Mesendoderm (in vitro differentiated cells): Measurements from ENCODE around the gene IQCK.

ENCODE experiments used
- DNase-seq: peaks from one replicate; pipeline ENCODE4 v3.0.0; 2013
- H2AK5ac ChIP-seq: 2 replicates; pipeline ENCODE4 v1.6.1; 2013; ENCODE audit warnings: low read length, inconsistent platforms
- H2BK120ac ChIP-seq: 2 replicates; pipeline ENCODE4 v1.6.1; 2013; ENCODE audit warnings: low read depth, mild to moderate bottlenecking, low read length, moderate library complexity, mixed read lengths
- H2BK15ac ChIP-seq: replicated peaks from 2 replicates; pipeline ENCODE4 v1.6.1; 2013; ENCODE audit warnings: low read depth, mild to moderate bottlenecking, moderate library complexity
- H2BK5ac ChIP-seq: 2 replicates; pipeline ENCODE4 v1.6.1; 2013; ENCODE audit warnings: low read length, inconsistent platforms
- H3K18ac ChIP-seq: 2 replicates; pipeline ENCODE4 v1.6.1; 2013; ENCODE audit warnings: mild to moderate bottlenecking, low read length, mixed read lengths
- H3K23ac ChIP-seq: one replicate; pipeline ENCODE4 v1.6.1; 2013; ENCODE audit warnings: low read length
- H3K27ac ChIP-seq: 2 replicates; pipeline ENCODE4 v1.5.1; 2013; ENCODE audit warnings: low read depth, mild to moderate bottlenecking, inconsistent platforms, low read length, moderate library complexity
- H3K27me3 ChIP-seq: 2 replicates; pipeline ENCODE4 v1.6.1; 2013; ENCODE audit warnings: low read length, control low read depth, mild to moderate bottlenecking, inconsistent platforms; ENCODE audit not compliant: insufficient read depth, poor library complexity
- H3K36me3 ChIP-seq: 2 replicates; pipeline ENCODE4 v1.6.1; 2013; ENCODE audit warnings: low read length, inconsistent platforms; ENCODE audit not compliant: control insufficient read depth, insufficient read depth
- H3K4ac ChIP-seq: one replicate; pipeline ENCODE4 v1.6.1; 2013; ENCODE audit warnings: low read depth, mild to moderate bottlenecking, low read length, moderate library complexity
- H3K4me1 ChIP-seq: 2 replicates; pipeline ENCODE4 v1.6.1; 2013; ENCODE audit warnings: low read depth, low read length, inconsistent platforms; ENCODE audit not compliant: control insufficient read depth
- H3K4me2 ChIP-seq: 2 replicates; pipeline ENCODE4 v1.6.1; 2013; ENCODE audit warnings: low read length
- H3K4me3 ChIP-seq: 2 replicates; pipeline ENCODE4 v1.5.1; 2013; ENCODE audit warnings: mild to moderate bottlenecking, low read length
- H3K56ac ChIP-seq: one replicate; pipeline ENCODE4 v1.6.1; 2013; ENCODE audit warnings: low read length
- H3K79me1 ChIP-seq: 2 replicates; pipeline ENCODE4 v1.6.1; 2013; ENCODE audit warnings: low read length, inconsistent platforms
- H3K79me2 ChIP-seq: 2 replicates; pipeline ENCODE4 v1.6.1; 2013; ENCODE audit warnings: mild to moderate bottlenecking, low read length; ENCODE audit not compliant: control insufficient read depth, insufficient read depth
- H3K9ac ChIP-seq: 2 replicates; pipeline ENCODE4 v1.6.1; 2013; ENCODE audit warnings: low read length, inconsistent platforms
- H4K5ac ChIP-seq: one replicate; pipeline ENCODE4 v1.6.1; 2013; ENCODE audit warnings: low read length
- H4K8ac ChIP-seq: one replicate; pipeline ENCODE4 v1.6.1; 2013; ENCODE audit warnings: low read depth, mild to moderate bottlenecking, control low read depth, low read length, moderate library complexity
- WGBS: extraction: QIAGEN DNeasy Blood & Tissue Kit; methylation state at CpG from one replicate; pipeline ENCODE4 v1.1.7; 2013; ENCODE audit warnings: low lambda C conversion rate, missing lambda C conversion rate; ENCODE audit not compliant: insufficient coverage; ENCODE audit errors: extremely low coverage; 5-methylcytosine and 5-hydroxymethylcytosine counted together

The IQCK gene

GRCh38 chr16:19888834-19889233 is 170.8 kb downstream of the IQCK start:
- DNase-seq, result no peak
- Histone ChIP-seq H3K9ac (no peak overlapping the region), H3K4ac (no peak overlapping the region), H2BK120ac (no peak overlapping the region), H3K79me2 (no peaks in the 10 kb centered on the region), H2AK5ac (no peak overlapping the region), H3K23ac (no peak overlapping the region), H4K8ac (no peak overlapping the region), H2BK5ac (no peak overlapping the region), H3K4me1 (no peaks in the 10 kb centered on the region), H3K79me1 (no peaks in the 10 kb centered on the region), H4K5ac (no peak overlapping the region), H2BK15ac (no peak overlapping the region), H3K4me3 (no peak overlapping the region), H3K4me2 (no peak overlapping the region), H3K56ac (no peak overlapping the region), H3K27ac (no peak overlapping the region), H3K36me3 (no peaks in the 10 kb centered on the region), H3K18ac (no peak overlapping the region), H3K27me3 (no peaks in the 10 kb centered on the region)
- WGBS, result no CpG with 5 or more reads among the region's 3 CpGs

- H3K4me2 ChIP-seq, result no peak overlapping the region
- no peak overlapping the region for H2BK15ac ChIP-seq
- H2BK5ac ChIP-seq, result no peak overlapping the region
- H3K56ac ChIP-seq, result no peak overlapping the region
- H3K4me3 ChIP-seq, result no peak overlapping the region
- H3K23ac ChIP-seq, result no peak overlapping the region
- H3K4me1 ChIP-seq, result no peaks in the 10 kb centered on the region
- H3K36me3 ChIP-seq, result no peaks in the 10 kb centered on the region
- no peak overlapping the region for H3K9ac ChIP-seq
- H3K18ac ChIP-seq, result no peak overlapping the region
- no CpG with 5 or more reads among the region's 3 CpGs for WGBS
- no peaks in the 10 kb centered on the region for H3K79me1 ChIP-seq
- no peak overlapping the region for H3K4ac ChIP-seq
- no peak overlapping the region for H2AK5ac ChIP-seq
- no peak overlapping the region for H2BK120ac ChIP-seq
- H3K27ac ChIP-seq, result no peak overlapping the region
- no peaks in the 10 kb centered on the region for H3K27me3 ChIP-seq
- DNase-seq, result no peak
- H4K5ac ChIP-seq, result no peak overlapping the region
- H4K8ac ChIP-seq, result no peak overlapping the region
- H3K79me2 ChIP-seq, result no peaks in the 10 kb centered on the region
Observed at GRCh38 chr16:19890901-19891300, 172.8 kb downstream of the IQCK start.

- Histone ChIP-seq H3K23ac (no peak overlapping the region), H4K8ac (no peak overlapping the region), H3K36me3 (no peaks in the 10 kb centered on the region), H2BK15ac (no peak overlapping the region), H3K56ac (no peak overlapping the region), H3K9ac (no peak overlapping the region), H3K4me3 (no peak overlapping the region), H3K4me2 (no peak overlapping the region), H3K18ac (no peak overlapping the region), H3K27me3 (no peaks in the 10 kb centered on the region), H3K4ac (no peak overlapping the region), H3K79me2 (no peaks in the 10 kb centered on the region), H3K79me1 (no peaks in the 10 kb centered on the region), H2BK5ac (no peak overlapping the region), H2BK120ac (no peak overlapping the region), H3K27ac (no peak overlapping the region), H2AK5ac (no peak overlapping the region), H4K5ac (no peak overlapping the region), H3K4me1 (no peaks in the 10 kb centered on the region)
- no CpG with 5 or more reads among the region's 12 CpGs for WGBS
- DNase-seq, result no peak
Observed at GRCh38 chr16:19892902-19893301, 174.8 kb downstream of the IQCK start.

- Histone ChIP-seq H3K4ac (no peak overlapping the region), H2AK5ac (no peak overlapping the region), H3K36me3 (no peaks in the 10 kb centered on the region), H3K56ac (no peak overlapping the region), H3K4me3 (no peak overlapping the region), H3K23ac (no peak overlapping the region), H4K8ac (no peak overlapping the region), H3K4me2 (no peak overlapping the region), H3K27ac (no peak overlapping the region), H3K18ac (no peak overlapping the region), H2BK15ac (no peak overlapping the region), H3K79me1 (no peaks in the 10 kb centered on the region), H2BK5ac (no peak overlapping the region), H3K4me1 (no peaks in the 10 kb centered on the region), H2BK120ac (no peak overlapping the region), H4K5ac (no peak overlapping the region), H3K27me3 (no peaks in the 10 kb centered on the region), H3K79me2 (no peaks in the 10 kb centered on the region), H3K9ac (no peak overlapping the region)
- no peak for DNase-seq
- no CpG with 5 or more reads among the region's 7 CpGs for WGBS
Observed at GRCh38 chr16:19894586-19894985, 176.5 kb downstream of the IQCK start.

GRCh38 chr16:19896951-19897350 is 178.9 kb downstream of the IQCK start:
- no peak overlapping the region for H3K4ac ChIP-seq
- no peak overlapping the region for H2AK5ac ChIP-seq
- H3K27me3 ChIP-seq, result no peaks in the 10 kb centered on the region
- H3K18ac ChIP-seq, result no peak overlapping the region
- no peak overlapping the region for H2BK5ac ChIP-seq
- WGBS, result no CpG with 5 or more reads among the region's 5 CpGs
- no peak overlapping the region for H2BK120ac ChIP-seq
- H4K5ac ChIP-seq, result no peak overlapping the region
- no peaks in the 10 kb centered on the region for H3K79me1 ChIP-seq
- H3K23ac ChIP-seq, result no peak overlapping the region
- no peaks in the 10 kb centered on the region for H3K4me1 ChIP-seq
- no peak overlapping the region for H3K4me3 ChIP-seq
- H3K36me3 ChIP-seq, result no peaks in the 10 kb centered on the region
- H3K9ac ChIP-seq, result no peak overlapping the region
- H3K79me2 ChIP-seq, result no peaks in the 10 kb centered on the region
- no peak overlapping the region for H2BK15ac ChIP-seq
- no peak overlapping the region for H3K56ac ChIP-seq
- H4K8ac ChIP-seq, result no peak overlapping the region
- no peak overlapping the region for H3K4me2 ChIP-seq
- DNase-seq, result no peak
- no peak overlapping the region for H3K27ac ChIP-seq

- Histone ChIP-seq H3K23ac (no peak overlapping the region), H3K18ac (no peak overlapping the region), H2BK120ac (no peak overlapping the region), H3K56ac (no peak overlapping the region), H3K4me2 (no peak overlapping the region), H3K27me3 (no peaks in the 10 kb centered on the region), H3K4me3 (no peak overlapping the region), H3K27ac (no peak overlapping the region), H2AK5ac (no peak overlapping the region), H3K79me1 (no peaks in the 10 kb centered on the region), H3K79me2 (no peaks in the 10 kb centered on the region), H3K36me3 (no peaks in the 10 kb centered on the region), H4K5ac (no peak overlapping the region), H2BK5ac (no peak overlapping the region), H4K8ac (no peak overlapping the region), H3K9ac (no peak overlapping the region), H2BK15ac (no peak overlapping the region), H3K4me1 (no peaks in the 10 kb centered on the region), H3K4ac (no peak overlapping the region)
- DNase-seq, result no peak
- no CpG with 5 or more reads among the region's 5 CpGs for WGBS
Observed at GRCh38 chr16:19898166-19898565, 180.1 kb downstream of the IQCK start.
